H1 (cell line): ENCODE measurements around the gene CCNY. TPM values are rescaled to one million over a fixed set of nuclear protein-coding genes. Genes with fewer than 3 reads are reported as not detected.

ENCODE experiments used
- CTCF ChIA-PET: fragments of 300-600 bp; sonication (Branson Sonifier 250); formaldehyde crosslinking; loops from one replicate; lab custom pipeline; 2021; ENCODE audit not compliant: partially characterized antibody; lab: Charles Lee
- POLR2A ChIA-PET: fragments of 300-600 bp; sonication (Branson Sonifier 250); formaldehyde crosslinking; loops from one replicate; lab custom pipeline; 2021; ENCODE audit warnings: inconsistent platforms; ENCODE audit not compliant: partially characterized antibody; lab: Charles Lee
- DNase-seq, 2 experiments: peaks; one replicate each; pipeline versions ENCODE4 v3.0.0 to v3.0.0-alpha.2; 2010 to 2022; ENCODE audit warnings: low spot score in 2 of 2, low read depth in 1 of 2, mixed read lengths in 1 of 2
- FAIRE-seq: peaks from 2 replicates; lab custom pipeline; 2011; peaks lifted over from hg19 to GRCh38; lab: Jason Lieb, UNC
- H2AFZ ChIP-seq: 2 replicates; pipeline ENCODE4 v1.8.1; 2012; ENCODE audit warnings: low read length, inconsistent platforms
- H2AK5ac ChIP-seq: 2 replicates; pipeline ENCODE4 v1.6.1; 2013; ENCODE audit warnings: low read depth, low read length
- H2BK120ac ChIP-seq: replicated peaks from 2 replicates; pipeline ENCODE3; 2013; ENCODE audit warnings: low read depth, low read length, inconsistent platforms
- H2BK12ac ChIP-seq: 2 replicates; pipeline ENCODE4 v1.6.1; 2013; ENCODE audit warnings: low read depth, low read length
- H2BK15ac ChIP-seq: 2 replicates; pipeline ENCODE4 v1.6.1; 2013; ENCODE audit warnings: low read length
- H2BK20ac ChIP-seq: 2 replicates; pipeline ENCODE4 v1.6.1; 2013; ENCODE audit warnings: low read length
- H2BK5ac ChIP-seq: 2 replicates; pipeline ENCODE4 v1.6.1; 2013; ENCODE audit warnings: low read depth, low read length
- H3K14ac ChIP-seq: 2 replicates; pipeline ENCODE4 v1.6.1; 2013; ENCODE audit warnings: inconsistent platforms; ENCODE audit not compliant: insufficient read length
- H3K18ac ChIP-seq: 2 replicates; pipeline ENCODE4 v1.6.1; 2013; ENCODE audit warnings: low read length; ENCODE audit errors: extremely low read depth
- H3K23ac ChIP-seq: 2 replicates; pipeline ENCODE4 v1.6.1; 2013; ENCODE audit warnings: inconsistent platforms; ENCODE audit not compliant: insufficient read length
- H3K23me2 ChIP-seq: 2 replicates; pipeline ENCODE4 v1.6.1; 2013; ENCODE audit warnings: low read depth, low read length
- H3K27ac ChIP-seq: 2 replicates; pipeline ENCODE4 v1.6.1; 2011; ENCODE audit warnings: low read depth, low read length, inconsistent platforms
- H3K27me3 ChIP-seq, 4 experiments: replicated peaks in 1 of 4; 1 replicate in 1 of 4; 2 replicates in 3 of 4; pipeline versions ENCODE4 v1.6.1 to v1.8.1; 2011 to 2013; ENCODE audit warnings: low read length in 3 of 4, mild to moderate bottlenecking in 3 of 4, inconsistent platforms in 2 of 4, mixed read lengths in 2 of 4, moderate library complexity in 1 of 4; ENCODE audit not compliant: control insufficient read depth in 3 of 4, insufficient read depth in 3 of 4; ENCODE audit errors: extremely low read depth in 1 of 4
- H3K36me3 ChIP-seq, 4 experiments: 2 replicates each; pipeline versions ENCODE4 v1.6.1 to v1.8.1; 2011 to 2013; ENCODE audit warnings: mild to moderate bottlenecking in 4 of 4, low read length in 3 of 4, moderate library complexity in 2 of 4, control low read depth in 1 of 4, inconsistent platforms in 1 of 4; ENCODE audit not compliant: insufficient read depth in 4 of 4, control insufficient read depth in 2 of 4
- H3K4ac ChIP-seq: replicated peaks from 2 replicates; pipeline ENCODE3; 2013; ENCODE audit warnings: low read length, low read depth, mixed read lengths, inconsistent platforms; ENCODE audit not compliant: insufficient read length
- H3K4me1 ChIP-seq, 4 experiments: replicated peaks in 1 of 4; 1 replicate in 1 of 4; 2 replicates in 3 of 4; pipeline versions ENCODE4 v1.6.1 to v1.8.1; 2011 to 2013; ENCODE audit warnings: low read length in 3 of 4, inconsistent platforms in 2 of 4, mixed read lengths in 1 of 4; ENCODE audit not compliant: insufficient read depth in 4 of 4, control insufficient read depth in 3 of 4
- H3K4me2 ChIP-seq, 2 experiments: 2 replicates each; pipeline versions ENCODE4 v1.6.1 to v1.8.1; 2011 to 2013; ENCODE audit warnings: low read depth in 2 of 2, low read length in 2 of 2, control low read depth in 1 of 2, inconsistent platforms in 1 of 2, mild to moderate bottlenecking in 1 of 2; ENCODE audit not compliant: insufficient read depth in 1 of 2
- H3K4me3 ChIP-seq, 4 experiments: fragments of 200-600, 300-600 bp in 1 of 4; sonication (generic), shearing (Covaris generic), sonication (Bioruptor Twin) in 1 of 4; 2 replicates each; pipeline versions ENCODE4 v1.5.1 to v1.8.1; 2011 to 2016; ENCODE audit warnings: low read length in 4 of 4, low read depth in 3 of 4, control low read depth in 2 of 4, inconsistent platforms in 2 of 4, mild to moderate bottlenecking in 2 of 4, mixed read lengths in 1 of 4, moderate library complexity in 1 of 4; ENCODE audit not compliant: insufficient read depth in 2 of 4; ENCODE audit errors: extremely low read depth in 1 of 4
- H3K56ac ChIP-seq: replicated peaks from 2 replicates; pipeline ENCODE3; 2013; ENCODE audit warnings: low read depth, mild to moderate bottlenecking, mixed read lengths, low read length, inconsistent platforms; ENCODE audit not compliant: insufficient read length
- H3K79me1 ChIP-seq: 2 replicates; pipeline ENCODE4 v1.6.1; 2013; ENCODE audit warnings: low read depth, low read length, control low read depth
- H3K79me2 ChIP-seq, 2 experiments: 2 replicates each; pipeline versions ENCODE4 v1.6.1 to v1.8.1; 2012 to 2013; ENCODE audit warnings: low read length in 2 of 2, mild to moderate bottlenecking in 2 of 2, inconsistent platforms in 1 of 2; ENCODE audit not compliant: insufficient read depth in 2 of 2, control insufficient read depth in 1 of 2
- H3K9ac ChIP-seq, 4 experiments: replicated peaks in 1 of 4; 1 replicate in 1 of 4; 2 replicates in 3 of 4; pipeline versions ENCODE4 v1.6.1 to v1.8.1; 2011 to 2013; ENCODE audit warnings: low read depth in 3 of 4, low read length in 3 of 4, control low read depth in 2 of 4, mild to moderate bottlenecking in 2 of 4, moderate library complexity in 2 of 4, inconsistent platforms in 1 of 4; ENCODE audit errors: extremely low read depth in 1 of 4
- H3K9me3 ChIP-seq, 2 experiments: 2 replicates each; pipeline versions ENCODE4 v1.6.1 to v1.8.1; 2012 to 2013; ENCODE audit warnings: mild to moderate bottlenecking in 2 of 2, moderate library complexity in 2 of 2, control low read depth in 1 of 2, inconsistent platforms in 1 of 2, low read depth in 1 of 2, low read length in 1 of 2, mixed read lengths in 1 of 2; ENCODE audit not compliant: insufficient read depth in 2 of 2
- H4K20me1 ChIP-seq, 2 experiments: replicated peaks in 1 of 2; 2 replicates each; pipeline versions ENCODE3 to v1.8.1; 2011 to 2013; ENCODE audit warnings: inconsistent platforms in 2 of 2, low read length in 2 of 2, mild to moderate bottlenecking in 1 of 2; ENCODE audit not compliant: insufficient read depth in 2 of 2, control insufficient read depth in 1 of 2
- H4K5ac ChIP-seq: 2 replicates; pipeline ENCODE4 v1.6.1; 2013; ENCODE audit warnings: low read length, low read depth, mixed read lengths, inconsistent platforms; ENCODE audit not compliant: insufficient read length
- H4K8ac ChIP-seq: 2 replicates; pipeline ENCODE4 v1.8.0; 2013; ENCODE audit warnings: mild to moderate bottlenecking, moderate library complexity, low read length, inconsistent platforms; ENCODE audit not compliant: insufficient read depth; ENCODE audit errors: extremely low read depth
- H4K91ac ChIP-seq: replicated peaks from 2 replicates; pipeline ENCODE3; 2013; ENCODE audit warnings: low read length, mixed read lengths, inconsistent platforms; ENCODE audit not compliant: insufficient read length
- BCL11A ChIP-seq, 2 experiments: IDR thresholded peaks; one replicate each; pipeline ENCODE4 v1.6.1; 2011; ENCODE audit warnings: low read depth in 2 of 2, low read length in 2 of 2, mild to moderate bottlenecking in 2 of 2
- CEBPB ChIP-seq: IDR thresholded peaks from 2 replicates; pipeline ENCODE4 v1.6.1; 2012; ENCODE audit warnings: low read depth, low read length
- FOSL1 ChIP-seq: IDR thresholded peaks from 2 replicates; pipeline ENCODE4 v1.6.1; 2011; ENCODE audit warnings: mild to moderate bottlenecking, low read depth, low read length, moderate library complexity; ENCODE audit not compliant: insufficient read depth
- HDAC6 ChIP-seq: IDR thresholded peaks from one replicate; pipeline ENCODE4 v1.7.1; 2012; ENCODE audit warnings: low read depth, mild to moderate bottlenecking, inconsistent platforms, low read length, moderate library complexity
- KDM1A ChIP-seq: fragments of 200-600, 300-600 bp; sonication (generic); IDR thresholded peaks from 2 replicates; pipeline ENCODE4 v1.7.1; 2016; ENCODE audit warnings: mild to moderate bottlenecking, low read length, borderline replicate concordance
- POLR2AphosphoS5 ChIP-seq: IDR thresholded peaks from 2 replicates; pipeline ENCODE4 v1.6.1; 2011; ENCODE audit warnings: low read depth, low read length
- RFX5 ChIP-seq: IDR thresholded peaks from 2 replicates; pipeline ENCODE4 v1.6.1; 2011; ENCODE audit warnings: low read depth, low read length, improper control_type of control experiment, borderline replicate concordance
- SP2 ChIP-seq: IDR thresholded peaks from 2 replicates; pipeline ENCODE4 v1.6.1; 2012; ENCODE audit warnings: mild to moderate bottlenecking, low read length, inconsistent platforms
- SRF ChIP-seq: IDR thresholded peaks from 2 replicates; pipeline ENCODE4 v1.6.1; 2011; ENCODE audit warnings: mild to moderate bottlenecking, low read depth, low read length, moderate library complexity
- YY1 ChIP-seq: IDR thresholded peaks from 2 replicates; pipeline ENCODE4 v1.6.1; 2011; ENCODE audit warnings: low read depth, mild to moderate bottlenecking, low read length
- ZNF274 ChIP-seq: IDR thresholded peaks from 2 replicates; pipeline ENCODE4 v1.7.0; 2012; ENCODE audit warnings: low read length, borderline replicate concordance; ENCODE audit errors: extremely low read depth
- WGBS, 2 experiments: shearing (Covaris generic) in 1 of 2; methylation state at CpG; one replicate each; pipeline versions ENCODE4 v1.1.6 to v1.1.7; 2013 to 2015; ENCODE audit warnings: low lambda C conversion rate in 2 of 2, mixed read lengths in 2 of 2, inconsistent platforms in 1 of 2, low coverage in 1 of 2, missing lambda C conversion rate in 1 of 2; ENCODE audit not compliant: insufficient replicate concordance in 2 of 2, insufficient coverage in 1 of 2, insufficient read length in 1 of 2; ENCODE audit errors: extremely low coverage in 1 of 2, missing lambda C conversion rate in 1 of 2; 5-methylcytosine and 5-hydroxymethylcytosine counted together
- polyA plus RNA-seq, 7 experiments: library from polyadenylated mRNA; depleted of rRNA in 3 of 7; stranded (reverse) in 5 of 7; unstranded in 2 of 7; fragments of >200 nt in 5 of 7; fragments of 200-250 nt in 2 of 7; gene quantifications; 1 replicate in 5 of 7; 2 replicates in 1 of 7; 4 replicates in 1 of 7; pipeline versions ENCODE4 v1.2.1 to v1.2.3, GENCODE V29; 2011 to 2013; ENCODE audit warnings: missing spikeins in 2 of 7, mixed read lengths in 2 of 7
- total RNA-seq: library from RNA; stranded (reverse); fragmentation: NEBNext Ultra II Directional; extraction: Animal tissue kit (Norgen Biotek cat#: 25700); gene quantifications from 2 replicates; pipeline ENCODE4 v1.2.1, GENCODE V29; 2021

CCNY gene
- total and polyA plus RNA-seq, 2 of the 8 experiments (the other 6 are each of a cell fraction or from before 2014, with no cell fraction given): 25.3 to 68.2 TPM

GRCh38 chr10:35568483-35569015 lies 232.2 kb downstream of the CCNY start:
- Histone ChIP-seq H2BK15ac (no peak overlapping the region), H3K23ac (no peak overlapping the region), H3K79me1 (peaks cover 3% of the 10 kb centered on the region; the same call in 1 of the 2 replicates), H3K14ac (no peak overlapping the region), H3K27ac (no peak overlapping the region), H2AFZ (no peak overlapping the region), H4K5ac (no peak overlapping the region), H3K4me3 (no peak overlapping the region), H3K9me3 (no peaks in the 10 kb centered on the region), H4K20me1 (peaks cover 0 to 3% of the 10 kb centered on the region in 2 experiments), H3K56ac (no peak overlapping the region), H3K23me2 (no peaks in the 10 kb centered on the region), H2BK12ac (no peak overlapping the region), H4K8ac (no peak overlapping the region; the same call in 1 of the 2 replicates), H3K79me2 (no peaks in the 10 kb centered on the region), H3K36me3 (no peaks in the 10 kb centered on the region; a peak in 1 of 8 replicates), H2BK120ac (no peak overlapping the region), H2AK5ac (no peak overlapping the region), H2BK20ac (no peak overlapping the region), H3K9ac (no peak overlapping the region), H4K91ac (no peak overlapping the region), H2BK5ac (no peak overlapping the region), H3K4ac (no peak overlapping the region), H3K18ac (no peak overlapping the region), H3K4me1 (peaks cover 0 to 2% (median 0%) of the 10 kb centered on the region in 4 experiments; a peak in 2 of 7 replicates), H3K27me3 (no peaks in the 10 kb centered on the region), H3K4me2 (no peak overlapping the region)
- no peak for TF ChIP-seq YY1
- TF ChIP-seq CEBPB: no peak
- TF ChIP-seq FOSL1: no peak
- no peak for TF ChIP-seq ZNF274
- no peak for TF ChIP-seq SP2
- TF ChIP-seq SRF: no peak
- no peak for TF ChIP-seq POLR2AphosphoS5
- TF ChIP-seq KDM1A: no peak
- TF ChIP-seq BCL11A (IDR thresholded peaks at IDR 0.05; ENCODE audit: low read depth in 2 of 2, low read length in 2 of 2): no peak
- no peak for TF ChIP-seq RFX5
- no peak for TF ChIP-seq HDAC6
- ChIA-PET CTCF (interaction anchor here (0.6 to 1.2 kb wide), 7 partner anchors 8 to 1211 kb away, joined by 3 to 9 read pairs (median 3); no protein-coding TSS in a partner anchor), POLR2A (no interaction called here)
- FAIRE-seq (no peak), DNase-seq (no peak)
- 82% methylated on average over 20 of the region's 20 CpGs; no CpG with 5 or more reads in 1 of the 2 experiments for WGBS, 2 experiments
